HepG2 (cell line): ENCODE data around the gene UCHL3. TPM values are rescaled to one million over a fixed set of nuclear protein-coding genes. Genes with fewer than 3 reads are reported as not detected.

ENCODE experiments used
- CEBPG ChIP-seq: IDR thresholded peaks from 2 replicates; pipeline ENCODE4 v1.6.1; 2016
- ETV5 ChIP-seq: IDR thresholded peaks from 2 replicates; pipeline ENCODE4 v1.6.1; 2018; ENCODE audit warnings: missing biosample characterization, missing genetic modification reagents, inconsistent platforms, borderline replicate concordance
- FOXA1 ChIP-seq, 2 experiments: fragments of 450-650 bp in 1 of 2; sonication (generic) in 1 of 2; formaldehyde crosslinking in 1 of 2; IDR thresholded peaks; 2 replicates each; pipeline versions ENCODE4 v1.4.0 to v1.6.1; 2016 to 2020; ENCODE audit warnings: missing genetic modification reagents in 1 of 2
- GTF3A ChIP-seq: sonication (generic); formaldehyde crosslinking; conservative IDR thresholded peaks from 2 replicates; pipeline ENCODE4 v1.4.0; 2020; ENCODE audit warnings: mild to moderate bottlenecking, missing genetic modification reagents
- HDAC2 ChIP-seq: sonication (generic); formaldehyde crosslinking; IDR thresholded peaks from 2 replicates; pipeline ENCODE4 v1.4.0; 2020; ENCODE audit warnings: missing genetic modification reagents
- KDM1A ChIP-seq: IDR thresholded peaks from 2 replicates; pipeline ENCODE4 v1.6.1; 2016; ENCODE audit warnings: missing compliant biosample characterization
- KLF6 ChIP-seq: IDR thresholded peaks from 2 replicates; pipeline ENCODE4 v1.8.0; 2016; ENCODE audit warnings: missing biosample characterization, missing genetic modification reagents
- MIER2 ChIP-seq: IDR thresholded peaks from 2 replicates; pipeline ENCODE4 v1.6.1; 2016; ENCODE audit warnings: missing biosample characterization, missing genetic modification reagents
- NCOA5 ChIP-seq: sonication (generic); formaldehyde crosslinking; IDR thresholded peaks from 2 replicates; pipeline ENCODE4 v1.4.0; 2020; ENCODE audit warnings: missing genetic modification reagents
- NR2C2 ChIP-seq: sonication (generic); formaldehyde crosslinking; IDR thresholded peaks from 2 replicates; pipeline ENCODE4 v1.4.0; 2020; ENCODE audit warnings: missing genetic modification reagents, mild to moderate bottlenecking, moderate library complexity, borderline replicate concordance
- REL ChIP-seq: sonication (generic); formaldehyde crosslinking; conservative IDR thresholded peaks from 2 replicates; pipeline ENCODE4 v1.8.0; 2022; ENCODE audit warnings: mild to moderate bottlenecking, missing genetic modification reagents, moderate library complexity
- REPIN1 ChIP-seq: sonication (generic); formaldehyde crosslinking; IDR thresholded peaks from 2 replicates; pipeline ENCODE4 v1.8.0; 2022; ENCODE audit warnings: missing genetic modification reagents, low read depth, mild to moderate bottlenecking, borderline replicate concordance
- TEAD2 ChIP-seq: sonication (generic); formaldehyde crosslinking; IDR thresholded peaks from 2 replicates; pipeline ENCODE4 v1.9.0; 2021; ENCODE audit warnings: missing genetic modification reagents
- TOPORS ChIP-seq: sonication (generic); formaldehyde crosslinking; IDR thresholded peaks from 2 replicates; pipeline ENCODE4 v1.8.0; 2023; ENCODE audit warnings: mild to moderate bottlenecking, missing genetic modification reagents
- ZFP36L1 ChIP-seq: sonication (generic); formaldehyde crosslinking; IDR thresholded peaks from 2 replicates; pipeline ENCODE4 v1.8.0; 2022; ENCODE audit warnings: mild to moderate bottlenecking, missing genetic modification reagents, moderate library complexity
- ZNF263 ChIP-seq: sonication (generic); formaldehyde crosslinking; IDR thresholded peaks from 2 replicates; pipeline ENCODE4 v1.4.0; 2020; ENCODE audit warnings: missing genetic modification reagents
- ZNF530 ChIP-seq: sonication (generic); formaldehyde crosslinking; IDR thresholded peaks from 2 replicates; pipeline ENCODE4 v1.5.0; 2020; ENCODE audit warnings: low read depth, mild to moderate bottlenecking, missing genetic modification reagents
- ZNF570 ChIP-seq: sonication (generic); formaldehyde crosslinking; IDR thresholded peaks from 2 replicates; pipeline ENCODE4 v1.4.0; 2020; ENCODE audit warnings: mild to moderate bottlenecking, missing genetic modification reagents, borderline replicate concordance
- ZNF674 ChIP-seq: sonication (generic); formaldehyde crosslinking; IDR thresholded peaks from 2 replicates; pipeline ENCODE4 v1.5.0; 2020; ENCODE audit warnings: low read depth, mild to moderate bottlenecking, missing genetic modification reagents
- polyA plus RNA-seq, 8 experiments: library from polyadenylated mRNA; depleted of rRNA in 3 of 8; stranded (reverse) in 7 of 8; unstranded in 1 of 8; fragments of >200 nt; fragmentation: Illumina TruSeq in 4 of 8; extraction: Trizol in 4 of 8; gene quantifications; 2 replicates each; pipeline versions ENCODE4 v1.2.1 to v1.2.3, GENCODE V29; 2011 to 2016; ENCODE audit warnings: low read depth in 4 of 8, missing spikeins in 1 of 8, mixed read lengths in 1 of 8; ENCODE audit not compliant: insufficient read depth in 1 of 8
- total RNA-seq, 5 experiments: library from RNA; depleted of rRNA; stranded (reverse); fragments of >200 nt; fragmentation: Illumina TruSeq; extraction: Trizol; gene quantifications; 2 replicates each; pipeline ENCODE4 v1.2.3, GENCODE V29; 2016; ENCODE audit warnings: low read depth in 1 of 5
- TF ChIP-seq, protein P1 (sequence below): IDR thresholded peaks from 2 replicates; pipeline ENCODE4 v1.6.1; 2018; ENCODE audit warnings: missing genetic modification reagents
- TF ChIP-seq, protein P2 (sequence below): sonication (generic); formaldehyde crosslinking; IDR thresholded peaks from 2 replicates; pipeline ENCODE4; 2020; ENCODE audit warnings: missing genetic modification reagents, mild to moderate bottlenecking, borderline replicate concordance
- TF ChIP-seq, protein P3 (sequence below): sonication (generic); formaldehyde crosslinking; IDR thresholded peaks from 2 replicates; pipeline ENCODE4 v1.4.0; 2020; ENCODE audit warnings: missing genetic modification reagents

Gene UCHL3
- total and polyA plus RNA-seq, 2 of the 13 experiments (the other 11 are each of a cell fraction or from before 2014, with no cell fraction given), result 36.2 to 93.3 TPM

DNA sequence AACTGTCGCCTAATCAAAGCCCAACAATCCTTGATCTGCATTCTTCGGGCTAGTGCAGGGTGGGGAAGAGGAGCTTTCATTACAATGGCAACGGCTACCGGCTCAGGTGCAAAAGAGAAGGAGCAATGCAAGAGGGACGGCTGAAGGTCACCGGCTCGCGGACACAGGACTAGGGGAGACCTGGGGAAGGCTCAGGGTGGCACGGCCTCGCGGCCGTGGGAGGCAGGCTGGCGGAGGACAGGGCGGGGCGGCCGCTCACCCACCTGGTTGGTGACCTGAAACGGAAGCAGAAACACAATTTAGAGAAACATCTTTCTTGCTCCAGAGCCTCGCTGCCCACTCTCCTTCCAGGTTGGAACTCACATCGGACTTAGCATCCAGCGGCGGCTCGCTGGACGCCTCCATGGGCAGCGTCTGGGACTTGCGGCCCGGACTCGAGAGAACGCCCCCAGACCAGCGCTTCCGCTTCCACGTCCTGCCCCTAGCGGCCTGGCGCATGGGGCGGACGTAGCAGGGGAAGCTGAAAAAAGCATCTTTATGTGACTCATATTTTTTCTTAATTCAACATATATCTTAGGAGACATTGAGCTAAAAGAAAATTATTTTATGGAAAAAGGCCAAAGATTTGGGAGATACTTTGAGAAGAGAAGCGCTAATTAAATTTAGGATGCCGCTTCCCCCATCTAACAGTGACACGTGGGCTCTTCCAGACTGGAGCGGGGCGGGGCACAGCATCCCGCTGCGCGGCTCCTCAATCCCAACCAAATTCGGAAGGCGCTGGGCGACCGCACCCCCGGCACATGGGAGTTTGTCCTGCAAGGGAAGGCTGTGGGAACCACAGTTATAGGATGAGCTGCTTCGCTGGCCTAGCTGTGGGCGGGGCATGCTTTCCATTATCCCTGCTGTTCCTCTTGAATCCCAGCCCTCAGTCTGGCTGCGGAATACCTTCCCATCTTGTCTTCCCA lies 11.9 kb upstream of the UCHL3 start, which contains the start of gene COMMD6 (continued):
- peak; percentile 47 for TF ChIP-seq HDAC2
- TF ChIP-seq MIER2 (CRISPR knock-in tag), result no peak
- 0 out of 2 replicates have a peak, but pooled peaks have one; percentile 17 for TF ChIP-seq ZNF263
- TF ChIP-seq ZNF570 (CRISPR knock-in tag), result no peak
- TF ChIP-seq GTF3A (CRISPR knock-in tag), result no peak
- no peak for TF ChIP-seq TEAD2
- peak; percentile 68; the same call in 1 of the 2 replicates for TF ChIP-seq NR2C2
- TF ChIP-seq, protein P1, sequence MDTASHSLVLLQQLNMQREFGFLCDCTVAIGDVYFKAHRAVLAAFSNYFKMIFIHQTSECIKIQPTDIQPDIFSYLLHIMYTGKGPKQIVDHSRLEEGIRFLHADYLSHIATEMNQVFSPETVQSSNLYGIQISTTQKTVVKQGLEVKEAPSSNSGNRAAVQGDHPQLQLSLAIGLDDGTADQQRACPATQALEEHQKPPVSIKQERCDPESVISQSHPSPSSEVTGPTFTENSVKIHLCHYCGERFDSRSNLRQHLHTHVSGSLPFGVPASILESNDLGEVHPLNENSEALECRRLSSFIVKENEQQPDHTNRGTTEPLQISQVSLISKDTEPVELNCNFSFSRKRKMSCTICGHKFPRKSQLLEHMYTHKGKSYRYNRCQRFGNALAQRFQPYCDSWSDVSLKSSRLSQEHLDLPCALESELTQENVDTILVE (CRISPR knock-in tag), result no peak
- no peak for TF ChIP-seq FOXA1 (IDR thresholded peaks at IDR 0.05)
- TF ChIP-seq FOXA1 (CRISPR knock-in tag; IDR thresholded peaks at IDR 0.05), result no peak
- peak; percentile 65; the same call in 1 of the 2 replicates for TF ChIP-seq KLF6 (CRISPR knock-in tag)
- TF ChIP-seq CEBPG (CRISPR knock-in tag), result no peak
- TF ChIP-seq, protein P2, sequence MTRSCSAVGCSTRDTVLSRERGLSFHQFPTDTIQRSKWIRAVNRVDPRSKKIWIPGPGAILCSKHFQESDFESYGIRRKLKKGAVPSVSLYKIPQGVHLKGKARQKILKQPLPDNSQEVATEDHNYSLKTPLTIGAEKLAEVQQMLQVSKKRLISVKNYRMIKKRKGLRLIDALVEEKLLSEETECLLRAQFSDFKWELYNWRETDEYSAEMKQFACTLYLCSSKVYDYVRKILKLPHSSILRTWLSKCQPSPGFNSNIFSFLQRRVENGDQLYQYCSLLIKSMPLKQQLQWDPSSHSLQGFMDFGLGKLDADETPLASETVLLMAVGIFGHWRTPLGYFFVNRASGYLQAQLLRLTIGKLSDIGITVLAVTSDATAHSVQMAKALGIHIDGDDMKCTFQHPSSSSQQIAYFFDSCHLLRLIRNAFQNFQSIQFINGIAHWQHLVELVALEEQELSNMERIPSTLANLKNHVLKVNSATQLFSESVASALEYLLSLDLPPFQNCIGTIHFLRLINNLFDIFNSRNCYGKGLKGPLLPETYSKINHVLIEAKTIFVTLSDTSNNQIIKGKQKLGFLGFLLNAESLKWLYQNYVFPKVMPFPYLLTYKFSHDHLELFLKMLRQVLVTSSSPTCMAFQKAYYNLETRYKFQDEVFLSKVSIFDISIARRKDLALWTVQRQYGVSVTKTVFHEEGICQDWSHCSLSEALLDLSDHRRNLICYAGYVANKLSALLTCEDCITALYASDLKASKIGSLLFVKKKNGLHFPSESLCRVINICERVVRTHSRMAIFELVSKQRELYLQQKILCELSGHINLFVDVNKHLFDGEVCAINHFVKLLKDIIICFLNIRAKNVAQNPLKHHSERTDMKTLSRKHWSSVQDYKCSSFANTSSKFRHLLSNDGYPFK (CRISPR knock-in tag), result no peak
- no peak for TF ChIP-seq KDM1A (CRISPR knock-in tag)
- TF ChIP-seq, protein P3, sequence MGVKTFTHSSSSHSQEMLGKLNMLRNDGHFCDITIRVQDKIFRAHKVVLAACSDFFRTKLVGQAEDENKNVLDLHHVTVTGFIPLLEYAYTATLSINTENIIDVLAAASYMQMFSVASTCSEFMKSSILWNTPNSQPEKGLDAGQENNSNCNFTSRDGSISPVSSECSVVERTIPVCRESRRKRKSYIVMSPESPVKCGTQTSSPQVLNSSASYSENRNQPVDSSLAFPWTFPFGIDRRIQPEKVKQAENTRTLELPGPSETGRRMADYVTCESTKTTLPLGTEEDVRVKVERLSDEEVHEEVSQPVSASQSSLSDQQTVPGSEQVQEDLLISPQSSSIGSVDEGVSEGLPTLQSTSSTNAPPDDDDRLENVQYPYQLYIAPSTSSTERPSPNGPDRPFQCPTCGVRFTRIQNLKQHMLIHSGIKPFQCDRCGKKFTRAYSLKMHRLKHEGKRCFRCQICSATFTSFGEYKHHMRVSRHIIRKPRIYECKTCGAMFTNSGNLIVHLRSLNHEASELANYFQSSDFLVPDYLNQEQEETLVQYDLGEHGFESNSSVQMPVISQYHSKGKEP (CRISPR knock-in tag), result 0 out of 2 replicates have a peak, but pooled peaks have one; percentile 16
- no peak for TF ChIP-seq TOPORS (CRISPR knock-in tag)
- no peak for TF ChIP-seq NCOA5
- TF ChIP-seq ZNF530 (CRISPR knock-in tag), result no peak
- TF ChIP-seq ZFP36L1 (CRISPR knock-in tag), result no peak
- TF ChIP-seq ETV5 (CRISPR knock-in tag), result peak; percentile 52; the same call in 1 of the 2 replicates
- no peak for TF ChIP-seq REPIN1 (CRISPR knock-in tag)
- TF ChIP-seq REL, result no peak
- TF ChIP-seq ZNF674 (CRISPR knock-in tag), result no peak
